Uterus (tissue), 4 donors: ENCODE measurements around the gene ERGIC1. TPM values are rescaled to one million over a fixed set of nuclear protein-coding genes. Genes with fewer than 3 reads are reported as not detected.
A peak's percentile ranks its signal among the peaks of the same experiment; 100 is the strongest.
"Not testable (repeated sequence)": the region's sequence is repeated elsewhere in the genome, so short reads cannot be mapped to it uniquely, and the experiment has no call there.

ENCODE experiments used
- DNase-seq, 2 donors: peaks; one replicate each; pipeline ENCODE4 v3.0.0-alpha.2; 2019 to 2020
- H3K27ac ChIP-seq, 2 donors: fragments of 200-600 bp; sonication (generic); 1 replicate in 1 of 2; 2 replicates in 1 of 2; pipeline ENCODE4 v1.5.1; 2016 to 2018
- H3K27me3 ChIP-seq, 2 donors: fragments of 200-600 bp; sonication (generic); one replicate each; pipeline ENCODE4 v1.5.1; 2018 to 2019; ENCODE audit warnings: control low read depth in 1 of 2
- H3K36me3 ChIP-seq, 2 donors: fragments of 200-600 bp; sonication (generic); one replicate each; pipeline ENCODE4 v1.5.1; 2019; ENCODE audit warnings: control low read depth in 1 of 2
- H3K4me1 ChIP-seq, 2 donors: fragments of 200-600 bp; sonication (generic); one replicate each; pipeline ENCODE4 v1.5.1; 2018 to 2019; ENCODE audit warnings: control low read depth in 1 of 2
- H3K4me3 ChIP-seq, 2 donors: fragments of 200-600 bp; sonication (generic); 1 replicate in 1 of 2; 2 replicates in 1 of 2; pipeline ENCODE4 v1.5.1; 2018 to 2019; ENCODE audit warnings: mild to moderate bottlenecking in 1 of 2
- H3K9me3 ChIP-seq, 2 donors: fragments of 200-600 bp; sonication (generic); one replicate each; pipeline ENCODE4 v1.5.1; 2019; ENCODE audit warnings: control low read depth in 1 of 2
- POLR2A ChIP-seq, 2 donors: fragments of 450-650 bp; IDR thresholded peaks; one replicate each; pipeline ENCODE4 v1.6.1; 2016; ENCODE audit warnings: antibody characterized with exemption in 2 of 2, mild to moderate bottlenecking in 1 of 2, moderate library complexity in 1 of 2
- intact Hi-C: fragments of 100-400 bp; cut with DNase I; formaldehyde crosslinking; loops from one replicate; pipeline ENCODE4 v1.15.1; 2023; ENCODE audit warnings: low total_unique reads
- total RNA-seq, 4 donors: library from RNA; depleted of rRNA in 3 of 4; stranded (reverse); fragments of >200 nt in 3 of 4; gene quantifications; one replicate each; pipeline versions ENCODE4 v1.1.0 to v1.2.4, GENCODE V29; 2014 to 2023
- TF ChIP-seq, protein P1 (sequence below), 4 experiments: fragments of 200-600 bp in 2 of 4; fragments of 450-650 bp in 2 of 4; sonication (generic) in 2 of 4; IDR thresholded peaks; one replicate each; pipeline ENCODE4 v1.5.1; 2016 to 2019; ENCODE audit warnings: antibody characterized with exemption in 4 of 4, mild to moderate bottlenecking in 2 of 4, moderate library complexity in 1 of 4
- donor health status: DM: yes; HTN: yes; CAD: no.

ERGIC1 gene
- total RNA-seq, 4 donors from 2014 or later: 34.8 to 130 (median 67.7) TPM

DNA sequence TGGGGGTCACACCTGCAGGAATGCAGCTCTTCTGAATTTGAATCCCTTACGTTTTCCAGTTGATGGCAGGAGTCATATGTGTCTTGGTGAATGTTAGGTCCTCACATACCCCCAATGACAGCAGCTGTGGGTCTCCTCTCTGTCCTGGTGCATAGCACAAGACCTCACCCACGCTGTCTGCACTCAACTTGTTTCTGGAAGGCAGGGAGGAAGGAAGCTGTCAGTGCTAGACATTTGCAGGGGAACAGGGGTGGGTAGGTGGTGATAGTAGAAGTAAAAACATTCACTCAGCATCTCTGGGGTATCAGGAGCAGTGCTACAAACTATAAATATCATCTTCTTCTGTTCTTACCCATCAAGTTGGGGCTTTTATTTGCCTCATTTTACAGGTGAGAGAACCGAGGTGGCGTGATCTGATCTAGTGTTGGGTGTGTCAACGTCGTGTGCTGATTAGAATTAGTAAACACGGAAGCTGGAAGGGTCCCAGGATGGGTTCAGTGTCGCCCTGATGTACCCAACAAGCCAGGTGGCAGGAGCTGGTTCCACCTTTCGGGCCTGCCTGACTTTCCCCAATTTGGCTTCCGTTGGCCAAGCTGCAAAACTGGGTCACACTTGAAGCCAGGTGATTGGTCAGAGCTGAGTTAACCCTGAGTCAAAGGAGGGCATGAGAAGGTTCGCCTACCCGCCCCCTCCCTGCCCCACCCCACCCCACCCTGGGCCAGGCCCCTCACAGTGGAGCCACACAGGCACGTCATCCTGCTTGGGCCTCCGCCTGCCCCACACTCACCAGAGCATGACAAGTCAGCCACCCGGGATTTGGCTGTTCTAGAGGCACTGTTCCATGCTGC, 15.8 kb downstream of the ERGIC1 start:
- no peak for DNase-seq
- Histone ChIP-seq H3K36me3 (no peaks in the 10 kb centered on the region), H3K4me1 (peaks cover 2 to 3% of the 10 kb centered on the region in 2 donors), H3K27ac (no peak overlapping the region), H3K27me3 (no peaks in the 10 kb centered on the region), H3K4me3 (no peak overlapping the region), H3K9me3 (no peaks in the 10 kb centered on the region)
- intact Hi-C loops: no loop called here
- TF ChIP-seq, protein P1, sequence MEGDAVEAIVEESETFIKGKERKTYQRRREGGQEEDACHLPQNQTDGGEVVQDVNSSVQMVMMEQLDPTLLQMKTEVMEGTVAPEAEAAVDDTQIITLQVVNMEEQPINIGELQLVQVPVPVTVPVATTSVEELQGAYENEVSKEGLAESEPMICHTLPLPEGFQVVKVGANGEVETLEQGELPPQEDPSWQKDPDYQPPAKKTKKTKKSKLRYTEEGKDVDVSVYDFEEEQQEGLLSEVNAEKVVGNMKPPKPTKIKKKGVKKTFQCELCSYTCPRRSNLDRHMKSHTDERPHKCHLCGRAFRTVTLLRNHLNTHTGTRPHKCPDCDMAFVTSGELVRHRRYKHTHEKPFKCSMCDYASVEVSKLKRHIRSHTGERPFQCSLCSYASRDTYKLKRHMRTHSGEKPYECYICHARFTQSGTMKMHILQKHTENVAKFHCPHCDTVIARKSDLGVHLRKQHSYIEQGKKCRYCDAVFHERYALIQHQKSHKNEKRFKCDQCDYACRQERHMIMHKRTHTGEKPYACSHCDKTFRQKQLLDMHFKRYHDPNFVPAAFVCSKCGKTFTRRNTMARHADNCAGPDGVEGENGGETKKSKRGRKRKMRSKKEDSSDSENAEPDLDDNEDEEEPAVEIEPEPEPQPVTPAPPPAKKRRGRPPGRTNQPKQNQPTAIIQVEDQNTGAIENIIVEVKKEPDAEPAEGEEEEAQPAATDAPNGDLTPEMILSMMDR (IDR thresholded peaks at IDR 0.05): no peak
- no peak for TF ChIP-seq POLR2A (IDR thresholded peaks at IDR 0.05)

DNA sequence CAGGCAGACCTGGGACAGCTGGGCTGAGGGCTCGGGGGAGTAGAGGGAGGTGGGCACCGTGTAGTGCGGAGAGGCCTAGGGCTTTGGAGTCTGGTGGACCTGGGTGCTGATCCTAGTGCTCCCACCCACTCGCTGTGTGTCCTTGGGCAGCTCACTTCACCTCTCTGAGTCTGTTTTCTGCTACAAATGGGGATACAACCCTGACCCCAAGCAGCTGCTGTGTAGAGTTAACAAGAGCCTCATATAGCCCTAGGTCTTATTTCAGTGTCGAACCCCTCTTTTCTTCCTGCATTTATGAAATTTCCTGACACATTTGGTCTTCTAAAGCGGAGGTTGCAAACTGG, 16.4 kb downstream of the ERGIC1 start:
- intact Hi-C loops: no loop called here
- Histone ChIP-seq H3K4me3 (no peak overlapping the region), H3K4me1 (peaks cover 8 to 9% of the 10 kb centered on the region in 2 donors), H3K27ac (no peak overlapping the region), H3K27me3 (no peaks in the 10 kb centered on the region), H3K9me3 (no peaks in the 10 kb centered on the region), H3K36me3 (no peaks in the 10 kb centered on the region)
- TF ChIP-seq, protein P1 (IDR thresholded peaks at IDR 0.05): no peak
- no peak for TF ChIP-seq POLR2A (IDR thresholded peaks at IDR 0.05)
- DNase-seq: no peak

DNA sequence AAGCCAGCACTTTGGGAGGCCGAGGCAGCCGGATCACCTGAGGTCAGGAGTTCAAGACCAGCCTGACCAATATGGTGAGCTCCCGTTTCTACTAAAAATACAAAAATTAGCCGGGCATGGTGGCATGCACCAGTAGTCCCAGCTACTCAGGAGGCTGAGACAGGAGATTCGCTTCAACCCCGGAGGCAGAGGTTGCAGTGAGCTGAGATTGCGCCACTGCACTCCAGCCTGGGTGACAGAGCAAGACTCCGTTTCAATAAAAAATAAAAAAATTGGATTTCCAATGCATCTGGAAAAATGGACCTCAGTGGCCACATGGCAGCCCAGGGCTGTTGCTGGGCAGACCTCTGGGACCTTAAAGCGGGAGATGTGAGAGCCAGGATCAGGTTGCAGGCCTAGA, 17.2 kb downstream of the ERGIC1 start:
- H3K27me3 ChIP-seq, H3K36me3 ChIP-seq, H3K4me3 ChIP-seq, H3K27ac ChIP-seq, intact Hi-C loops, DNase-seq, H3K9me3 ChIP-seq: not testable (repeated sequence)
- peaks cover 14 to 16% of the 10 kb centered on the region in 2 donors for H3K4me1 ChIP-seq

DNA sequence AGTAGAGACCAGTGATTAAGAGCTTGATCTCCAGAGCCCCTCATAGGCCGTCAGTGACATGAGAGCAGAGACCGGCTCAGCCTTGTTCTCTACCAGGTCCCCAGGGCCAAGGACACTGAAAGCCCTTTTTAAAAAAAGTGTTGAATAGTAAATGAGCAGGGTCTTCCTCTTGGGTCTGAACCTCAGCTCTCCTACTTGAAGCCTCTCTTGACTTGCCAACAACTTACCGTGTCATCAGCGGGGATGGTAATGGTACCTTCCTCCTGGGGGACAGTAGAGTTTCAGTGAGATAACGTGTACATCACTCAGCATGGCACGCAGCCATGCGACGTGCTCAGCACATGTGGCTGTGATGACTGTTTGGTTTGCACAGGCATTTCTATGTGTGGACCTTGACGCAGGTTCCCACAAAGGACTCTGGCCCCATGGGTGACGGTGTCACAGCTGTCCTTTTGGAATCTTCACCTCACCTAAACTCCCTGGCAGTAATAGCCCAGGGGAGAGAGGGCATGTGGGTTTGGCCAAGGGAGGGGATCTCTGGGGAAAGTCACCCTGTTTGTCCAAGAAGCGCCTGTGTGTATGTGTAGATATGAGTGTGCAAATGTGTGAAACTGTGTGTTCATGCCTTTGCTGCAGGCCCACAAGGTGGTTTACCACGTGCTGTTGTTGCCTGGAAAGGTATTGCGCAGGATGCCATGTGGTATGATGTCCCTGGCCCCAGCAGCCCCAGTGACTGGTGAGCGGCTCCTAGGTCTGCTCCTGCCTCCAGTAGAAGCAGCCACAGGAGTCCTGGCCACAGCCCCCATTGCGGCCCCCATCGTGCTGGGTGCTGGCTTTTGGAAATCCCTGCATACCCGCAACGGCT, 18.7 kb downstream of the ERGIC1 start:
- no peaks in the 10 kb centered on the region for H3K36me3 ChIP-seq
- intact Hi-C loops: no loop called here
- no peak overlapping the region for H3K4me3 ChIP-seq
- peaks cover 14 to 19% of the 10 kb centered on the region in 2 donors for H3K4me1 ChIP-seq
- H3K27ac ChIP-seq: peak overlapping the region; percentile 86 to 93
- peak in 1 of 2 donors; percentile 24 for DNase-seq
- H3K9me3 ChIP-seq: no peaks in the 10 kb centered on the region
- TF ChIP-seq, protein P1 (IDR thresholded peaks at IDR 0.05): no peak
- no peak for TF ChIP-seq POLR2A (IDR thresholded peaks at IDR 0.05)
- no peaks in the 10 kb centered on the region for H3K27me3 ChIP-seq

DNA sequence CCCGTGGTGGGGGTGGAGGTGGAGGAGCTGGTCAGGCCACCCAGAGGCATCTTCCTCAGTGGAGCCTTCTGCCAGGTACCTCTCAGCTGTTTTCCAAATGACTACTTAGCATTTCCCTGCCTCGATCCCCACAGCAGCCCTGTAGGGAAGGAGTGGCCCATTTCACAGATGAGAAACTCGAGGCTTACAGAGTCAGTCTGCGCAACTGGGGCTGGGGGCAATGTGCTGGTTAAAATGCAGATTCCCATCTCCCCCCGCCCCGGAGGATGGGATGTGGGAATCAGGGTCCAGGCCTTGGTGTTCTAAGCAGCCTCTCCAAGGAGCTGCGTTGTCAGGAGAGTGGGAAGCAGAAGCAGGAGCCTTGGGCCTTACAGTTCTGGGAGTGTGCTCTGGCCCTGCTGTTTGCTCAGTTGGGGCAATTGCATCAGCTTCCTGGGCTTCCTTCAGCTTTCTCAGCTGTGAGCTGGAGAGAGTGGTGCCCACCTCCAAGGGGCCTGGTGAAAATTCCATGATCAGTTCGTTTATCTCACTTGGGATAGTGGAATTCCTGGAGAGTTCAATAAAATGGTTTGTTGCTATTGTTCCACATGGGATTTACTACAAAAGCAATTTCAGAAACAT, 19.4 kb downstream of the ERGIC1 start:
- no peaks in the 10 kb centered on the region for H3K36me3 ChIP-seq
- intact Hi-C loops: no loop called here
- no peaks in the 10 kb centered on the region for H3K27me3 ChIP-seq
- peak overlapping the region; percentile 86 to 93 for H3K27ac ChIP-seq
- H3K4me1 ChIP-seq: peaks cover 19% of the 10 kb centered on the region in 2 donors
- no peak overlapping the region for H3K4me3 ChIP-seq
- no peak for TF ChIP-seq POLR2A (IDR thresholded peaks at IDR 0.05)
- TF ChIP-seq, protein P1 (IDR thresholded peaks at IDR 0.05): no peak
- no peaks in the 10 kb centered on the region for H3K9me3 ChIP-seq
- peak in 1 of 2 donors; percentile 22 for DNase-seq
